GM18870 (cell line): ENCODE data around the gene CHD1.
A peak's percentile ranks its signal among the peaks of the same experiment; 100 is the strongest.

Source experiments
- ATAC-seq: cut with Tn5 transposase; IDR thresholded peaks from one replicate; pipeline ENCODE4 v1.9.1; 2021; ENCODE audit warnings: moderate library complexity; ENCODE audit not compliant: unreplicated experiment

Gene CHD1

GRCh38 chr5:98936948-98937715, 8.3 kb upstream of the CHD1 start:
- no peak for ATAC-seq

- ATAC-seq, result no peak
These were observed 6.4 kb upstream of the CHD1 start for GRCh38 chr5:98935206-98935605.

DNA sequence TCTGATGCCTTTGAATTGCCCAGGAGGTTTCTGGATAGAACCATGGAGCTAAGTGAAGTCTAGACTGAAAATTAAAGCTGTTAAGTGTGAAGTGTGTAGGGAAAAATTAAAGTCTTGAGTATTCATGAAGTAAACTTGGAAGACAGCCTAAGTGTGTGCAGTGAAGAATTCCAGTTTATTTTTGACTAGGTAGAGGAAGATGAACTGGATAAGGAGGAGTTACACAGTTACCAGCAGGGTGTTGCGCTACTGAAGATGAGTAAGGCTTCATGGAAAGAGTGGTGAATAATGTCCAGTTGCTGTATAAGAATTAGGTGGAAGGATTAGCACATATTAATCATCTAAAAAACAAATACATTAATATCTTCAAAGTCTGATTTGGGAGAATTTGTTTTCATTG, 5.7 kb upstream of the CHD1 start:
- ATAC-seq, result no peak

DNA sequence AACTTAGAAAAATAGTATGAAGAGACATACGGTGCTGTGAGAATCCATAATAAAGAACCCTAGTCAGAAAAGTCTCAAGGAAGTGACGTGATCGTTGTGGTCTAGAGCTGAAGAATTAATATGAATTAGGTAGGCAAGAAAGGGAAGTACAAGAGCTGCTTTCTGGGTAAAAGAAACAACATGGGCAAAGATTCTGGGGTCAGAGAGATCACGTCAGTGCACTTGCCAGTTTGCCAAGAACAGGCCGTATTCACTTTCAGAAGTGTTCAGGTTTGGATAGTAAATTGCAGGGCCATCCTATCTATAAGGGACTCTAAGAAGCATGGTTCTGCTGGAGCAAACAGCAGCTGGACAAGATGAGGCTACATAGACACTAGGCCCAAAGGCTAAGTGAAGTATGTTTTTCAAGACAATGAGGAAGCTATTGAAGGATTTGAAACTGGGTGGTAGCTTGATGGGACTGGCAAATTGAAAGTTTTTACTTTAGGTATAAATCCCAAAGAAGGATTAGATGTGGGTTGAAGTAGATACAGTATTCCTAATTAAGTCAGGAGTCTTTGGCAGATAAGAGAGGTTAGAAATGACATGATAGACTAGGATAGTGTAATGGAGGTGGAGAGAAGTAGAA, 4.8 kb upstream of the CHD1 start:
- peak; percentile 42 for ATAC-seq

GRCh38 chr5:98930972-98931762, 2.4 kb upstream of the CHD1 start:
- ATAC-seq, result no peak

- no peak for ATAC-seq
These were observed 997 bp upstream of the CHD1 start for GRCh38 chr5:98929710-98930298.

DNA sequence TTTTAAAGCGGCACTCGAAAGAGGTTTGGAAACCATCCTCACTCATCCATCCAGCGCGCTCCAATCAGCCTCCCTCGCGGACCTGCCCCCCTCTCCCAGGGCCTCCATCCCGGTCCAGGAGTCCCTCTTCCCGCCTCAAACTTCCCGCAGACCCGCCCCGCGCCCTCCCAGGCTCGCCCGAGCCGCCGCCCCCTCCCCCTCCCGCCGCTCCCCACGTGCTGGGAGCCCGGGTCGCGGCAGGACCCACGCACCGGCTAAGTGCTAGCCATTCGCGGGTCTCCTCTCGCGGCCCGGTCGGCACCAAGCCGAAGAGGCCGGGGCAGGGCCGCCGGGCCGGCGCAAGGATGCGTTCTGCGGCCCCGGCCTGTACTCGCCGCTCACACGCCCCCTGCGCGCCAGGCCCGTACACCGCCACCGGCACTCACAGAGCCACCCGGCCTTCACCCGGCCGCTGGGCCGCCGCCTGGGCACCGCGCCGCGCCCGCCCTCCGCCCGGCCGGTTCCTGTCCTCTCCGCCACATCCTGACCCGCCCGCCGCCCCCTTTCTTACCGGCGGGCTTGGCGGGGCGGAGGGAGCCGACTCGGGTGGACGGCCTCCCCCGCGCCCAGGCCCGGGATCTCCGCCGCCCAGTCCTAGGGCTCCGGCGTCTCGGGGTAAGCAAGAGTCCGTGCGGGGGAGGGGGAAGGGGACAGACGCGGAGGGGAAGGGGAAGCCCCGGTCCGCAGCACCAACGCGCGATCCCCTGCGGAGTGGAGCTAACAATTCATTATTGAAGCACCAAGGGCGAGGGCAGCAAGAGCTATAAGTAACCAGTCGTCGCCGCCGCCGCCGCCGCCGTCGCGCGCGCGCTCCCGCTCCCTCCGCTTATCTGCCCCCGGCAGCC, 576 bp downstream of the CHD1 start:
- ATAC-seq, result peak; percentile 6

- no peak for ATAC-seq
These were observed 1.4 kb downstream of the CHD1 start for GRCh38 chr5:98927242-98927988.

DNA sequence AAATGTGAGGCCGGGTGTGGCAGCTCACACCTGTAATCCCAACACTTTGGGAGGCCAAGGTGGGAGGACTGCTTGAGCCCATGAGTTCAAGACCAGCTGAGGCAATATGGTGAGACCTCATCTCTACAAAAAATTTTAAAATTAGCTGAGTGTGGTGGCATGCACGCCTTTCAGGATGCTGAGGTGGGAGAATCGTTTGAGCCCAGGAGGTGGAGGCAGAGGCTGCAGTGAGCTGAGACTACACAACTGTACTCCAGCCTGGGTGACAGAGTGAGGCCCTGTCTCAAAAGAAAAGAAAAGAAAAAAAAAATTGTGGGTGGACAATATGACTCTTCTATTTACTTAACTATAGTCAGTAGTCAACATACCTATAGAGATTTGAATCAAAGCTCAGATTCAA, 4.8 kb downstream of the CHD1 start:
- ATAC-seq, result no peak

DNA sequence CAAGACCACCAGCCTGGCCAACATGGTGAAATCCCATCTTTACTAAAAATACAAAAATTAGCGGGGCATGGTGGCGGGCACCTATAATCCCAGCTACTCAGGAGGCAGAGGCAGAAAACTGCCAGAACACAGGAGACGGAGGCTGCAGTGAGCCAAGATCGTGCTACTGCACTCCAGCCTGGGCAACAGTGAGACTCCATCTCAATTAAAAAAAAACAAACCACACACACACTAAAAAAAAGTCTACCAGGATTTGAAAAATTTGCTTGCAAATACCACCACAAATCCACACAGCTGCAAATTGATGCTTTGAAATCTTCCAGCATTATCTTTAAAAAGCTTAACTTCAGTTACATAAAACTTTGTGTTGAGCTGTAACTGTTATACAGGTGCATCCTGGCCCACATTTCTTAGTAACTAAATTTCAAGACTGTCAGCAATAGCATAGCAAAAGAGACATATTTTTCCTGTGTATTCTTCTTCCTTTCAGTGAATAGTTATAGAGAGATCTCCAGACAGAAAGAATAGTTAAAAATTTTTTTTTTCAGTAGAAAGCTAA, 6.8 kb downstream of the CHD1 start:
- no peak for ATAC-seq

DNA sequence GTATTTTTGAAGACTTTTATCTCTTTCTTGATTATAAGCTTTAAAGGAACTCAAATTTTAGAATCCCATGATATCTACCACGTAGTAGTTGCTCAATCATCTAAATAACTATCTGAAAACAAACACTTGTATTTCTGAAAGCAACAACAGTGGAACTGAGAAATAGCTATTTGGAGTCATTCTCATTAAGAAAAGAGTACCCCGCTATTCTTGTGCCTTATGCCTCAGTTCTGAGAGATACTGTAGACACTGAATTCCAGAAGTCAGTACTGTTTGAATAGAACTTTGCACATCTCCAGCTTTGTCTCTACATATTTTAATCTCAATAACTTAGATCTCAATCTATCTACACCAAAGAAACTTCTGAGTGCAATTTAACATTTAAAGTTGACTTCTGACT, 11.4 kb downstream of the CHD1 start:
- no peak for ATAC-seq

DNA sequence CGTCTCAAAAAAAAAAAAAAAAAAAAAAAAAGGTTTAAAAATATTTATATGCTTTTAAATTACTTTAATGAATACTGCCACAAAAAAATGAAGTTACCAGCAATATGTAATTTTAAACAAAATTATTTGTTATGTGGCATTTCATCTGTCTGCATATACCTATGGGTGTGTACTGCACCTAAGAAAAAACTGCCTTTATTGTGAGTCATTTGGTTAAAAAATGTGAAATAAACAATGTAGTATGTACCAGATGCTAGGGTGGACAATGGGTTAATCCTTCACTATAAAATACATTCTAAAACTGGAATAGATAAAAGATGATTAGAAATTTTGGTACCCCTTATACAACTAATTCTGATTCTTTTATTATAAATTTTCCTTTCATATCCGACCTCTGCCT, 12.3 kb downstream of the CHD1 start:
- ATAC-seq, result no peak

DNA sequence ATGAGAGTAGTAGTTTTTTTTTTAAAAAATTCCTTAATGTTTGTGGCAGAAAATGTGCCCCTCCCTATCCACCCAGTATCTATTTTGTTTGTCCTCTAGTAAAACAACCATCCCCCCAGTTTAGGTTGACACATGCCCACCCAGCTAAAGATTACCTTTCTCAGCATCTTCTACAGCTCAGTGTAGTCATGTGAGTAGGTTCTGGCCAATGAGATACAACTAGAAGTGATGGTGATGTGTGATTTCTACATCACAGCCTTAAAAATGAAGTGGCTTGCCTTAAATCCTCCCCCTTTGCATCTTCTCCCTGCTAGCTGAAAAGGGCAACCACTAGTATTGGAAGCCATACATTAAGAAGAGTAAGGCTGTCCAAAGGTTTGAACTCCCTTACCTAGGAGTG, 14.9 kb downstream of the CHD1 start:
- ATAC-seq, result no peak

- no peak for ATAC-seq
These were observed 17.3 kb downstream of the CHD1 start for GRCh38 chr5:98911280-98912040.

GRCh38 chr5:98909363-98909762, 19.4 kb downstream of the CHD1 start:
- ATAC-seq, result no peak

GRCh38 chr5:98907951-98908350, 20.9 kb downstream of the CHD1 start:
- ATAC-seq, result no peak

GRCh38 chr5:98906756-98907355, 22.0 kb downstream of the CHD1 start:
- no peak for ATAC-seq
